Fibroblast of skin of right biceps (primary cell): ENCODE results near the gene SLC9C2.
"Not testable (repeated sequence)": the region's sequence is repeated elsewhere in the genome, so short reads cannot be mapped to it uniquely, and the experiment has no call there.

Experiments
- DNase-seq: peaks from one replicate; pipeline ENCODE4 v3.0.0-alpha.2; 2013

The SLC9C2 gene

DNA sequence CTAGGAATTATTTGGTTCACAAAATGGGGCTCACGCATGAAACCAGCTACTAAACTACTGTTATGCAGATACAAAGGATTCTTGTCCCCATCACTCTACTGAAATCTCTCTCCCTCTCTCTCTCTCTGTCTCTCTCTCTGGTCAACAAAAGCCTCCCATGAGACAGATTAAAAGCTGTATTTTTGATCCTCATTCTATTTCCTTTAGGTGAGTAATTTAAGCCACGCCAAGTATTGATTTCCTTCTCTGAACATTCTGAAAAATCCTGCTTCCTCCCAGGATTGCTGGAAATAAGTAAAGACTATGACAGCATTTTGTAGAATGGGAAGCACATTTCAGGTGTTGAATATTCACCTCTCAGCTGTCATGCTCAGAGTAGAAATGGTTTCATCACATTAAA is 82.1 kb downstream of the SLC9C2 start:
- no peak for DNase-seq

DNA sequence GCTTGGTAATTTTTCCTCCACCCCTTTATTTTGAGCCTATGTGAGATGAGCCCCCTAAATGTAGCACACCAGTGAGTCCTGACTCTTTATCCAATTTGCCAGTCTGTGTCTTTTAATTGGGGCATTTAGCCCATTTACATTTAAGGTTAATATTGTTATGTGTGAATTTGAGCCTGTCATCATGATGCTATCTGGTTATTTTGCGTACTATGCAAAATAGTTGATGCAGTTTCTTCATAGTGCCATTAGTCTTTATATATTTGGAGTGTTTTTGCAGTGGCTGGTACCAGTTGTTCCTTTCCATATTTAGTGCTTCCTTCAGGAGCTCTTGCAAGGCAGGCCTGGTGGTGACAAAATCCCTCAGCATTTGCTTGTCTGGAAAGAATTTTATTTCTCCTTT is 88.4 kb downstream of the SLC9C2 start:
- not testable (repeated sequence) for DNase-seq

GRCh38 chr1:173509797-173510196 is 93.1 kb downstream of the SLC9C2 start:
- no peak for DNase-seq

DNA sequence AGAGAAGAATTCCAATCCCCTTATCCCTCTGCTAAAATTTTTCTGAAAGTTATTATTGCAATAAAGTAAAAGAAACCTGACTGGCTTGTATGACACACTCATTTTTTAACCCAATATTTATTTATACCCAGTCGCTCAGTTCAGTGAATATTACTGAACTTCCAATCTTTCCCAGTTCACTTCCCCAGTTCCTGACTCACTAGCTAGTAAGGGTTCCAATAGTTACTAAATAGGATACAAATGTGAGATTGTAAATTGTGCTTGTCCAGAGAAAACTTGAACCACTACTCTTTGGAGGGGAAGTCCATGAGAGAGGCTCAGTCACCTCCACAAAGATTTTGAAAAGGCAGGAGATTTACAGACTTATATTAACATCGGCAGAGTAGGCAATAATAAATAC is 94.3 kb downstream of the SLC9C2 start:
- DNase-seq: no peak

DNA sequence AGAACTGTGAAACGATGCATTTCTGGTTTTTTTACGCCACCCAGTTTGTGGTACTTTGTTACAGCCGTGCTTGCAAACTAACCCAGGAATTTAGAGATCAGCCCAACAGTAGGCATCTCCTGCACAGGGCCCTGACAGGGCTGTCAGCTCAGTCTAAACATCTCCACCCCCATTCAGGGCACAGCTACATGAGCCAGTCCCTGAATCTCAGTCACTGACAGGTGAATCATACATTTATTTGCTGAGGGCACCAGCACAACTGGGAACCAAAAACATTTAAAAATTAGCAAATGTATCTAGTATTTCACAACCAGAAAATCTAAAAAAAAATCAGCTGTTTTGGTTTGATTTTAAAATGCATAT is 95.0 kb downstream of the SLC9C2 start:
- no peak for DNase-seq

DNA sequence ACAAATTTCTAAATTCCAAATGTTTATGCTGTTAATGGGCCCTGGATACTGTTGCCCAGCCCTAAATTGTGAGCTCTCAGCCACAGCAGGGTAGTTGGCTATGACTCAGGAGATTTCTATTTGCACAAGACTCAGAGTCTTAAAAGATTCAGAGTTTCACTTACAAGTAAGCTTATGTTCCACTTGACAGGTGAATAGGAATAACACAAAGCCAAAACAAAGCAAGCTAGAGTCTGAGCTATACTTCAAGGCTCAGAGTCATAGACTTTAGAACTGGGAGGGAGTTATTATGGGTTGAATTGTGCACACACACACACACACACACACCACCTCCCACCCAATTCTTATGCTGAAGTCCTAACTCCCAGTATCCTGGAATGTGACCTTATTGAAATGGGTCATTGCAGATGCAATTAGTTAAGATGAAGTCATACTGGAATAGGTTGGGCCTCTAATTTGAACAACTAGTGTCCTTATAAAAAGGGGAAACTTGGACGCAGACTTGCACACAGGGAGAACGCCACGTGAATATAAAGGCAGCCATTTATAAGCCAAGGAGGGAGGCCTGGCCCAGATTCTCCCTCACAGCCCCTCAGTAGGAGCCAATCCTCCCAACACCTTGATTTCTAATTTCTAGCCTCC is 95.5 kb downstream of the SLC9C2 start:
- DNase-seq: peak; percentile 27

GRCh38 chr1:173506437-173506836 is 96.4 kb downstream of the SLC9C2 start:
- DNase-seq: no peak

GRCh38 chr1:173505391-173505790 is 97.5 kb downstream of the SLC9C2 start:
- DNase-seq: no peak

GRCh38 chr1:173504268-173504667 is 98.6 kb downstream of the SLC9C2 start:
- DNase-seq: no peak

DNA sequence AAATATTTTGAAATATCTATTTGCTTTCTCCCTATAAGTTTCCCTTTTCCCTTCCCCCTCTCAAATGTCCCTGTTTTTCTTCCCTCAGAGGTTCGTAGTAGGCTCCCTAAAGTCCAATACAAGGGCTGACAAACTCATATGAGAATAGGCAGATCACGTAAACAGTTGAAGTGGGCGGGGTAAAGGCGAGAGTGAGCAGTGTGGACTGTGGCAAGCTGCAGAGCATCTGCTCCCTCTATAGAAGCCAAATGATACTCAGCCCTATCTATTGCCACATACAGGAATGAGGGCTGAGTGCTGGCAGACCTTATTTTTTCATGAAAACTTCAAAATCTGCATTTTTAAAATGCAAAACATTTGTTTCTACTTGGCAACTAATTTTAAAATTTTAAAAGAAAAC is 99.5 kb downstream of the SLC9C2 start:
- peak; percentile 9 for DNase-seq

DNA sequence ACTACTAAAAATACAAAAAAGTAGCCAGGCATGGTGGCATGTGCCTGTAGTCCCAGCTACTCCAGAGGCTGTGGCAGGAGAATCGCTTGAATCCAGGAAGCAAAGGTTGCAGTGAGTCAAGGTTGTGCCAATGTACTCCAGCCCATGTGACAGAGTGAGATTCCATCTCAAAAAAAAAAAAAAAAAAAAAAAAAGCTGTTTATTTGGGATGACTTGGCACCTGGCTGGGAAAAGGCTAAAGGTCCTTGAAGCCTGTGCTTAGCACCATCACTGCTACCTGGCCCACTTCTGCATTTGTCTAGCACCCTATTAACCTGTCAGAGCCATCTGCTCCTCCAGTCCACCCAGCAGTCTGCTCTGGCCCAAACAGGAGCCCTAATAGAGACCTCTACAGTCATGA is 100.8 kb downstream of the SLC9C2 start:
- no peak for DNase-seq

DNA sequence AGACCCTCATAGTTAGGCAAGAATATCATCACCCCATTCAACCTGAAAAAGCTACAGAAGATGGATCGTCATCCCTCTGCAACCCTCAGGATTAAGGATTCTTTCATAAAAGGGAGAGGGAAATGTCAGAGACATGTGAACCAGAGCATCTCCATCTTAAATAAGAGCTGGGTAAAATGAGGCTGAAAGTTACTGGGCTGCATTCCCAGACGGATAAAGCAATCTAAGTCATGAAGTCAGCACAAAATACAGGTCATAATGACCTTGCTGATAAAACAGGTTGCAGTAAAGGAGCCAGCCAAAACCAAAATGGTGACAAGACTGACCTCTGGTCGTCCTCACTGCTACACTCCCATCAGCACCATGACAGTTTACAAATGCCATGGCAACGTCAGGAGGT is 103.1 kb downstream of the SLC9C2 start:
- DNase-seq: no peak

DNA sequence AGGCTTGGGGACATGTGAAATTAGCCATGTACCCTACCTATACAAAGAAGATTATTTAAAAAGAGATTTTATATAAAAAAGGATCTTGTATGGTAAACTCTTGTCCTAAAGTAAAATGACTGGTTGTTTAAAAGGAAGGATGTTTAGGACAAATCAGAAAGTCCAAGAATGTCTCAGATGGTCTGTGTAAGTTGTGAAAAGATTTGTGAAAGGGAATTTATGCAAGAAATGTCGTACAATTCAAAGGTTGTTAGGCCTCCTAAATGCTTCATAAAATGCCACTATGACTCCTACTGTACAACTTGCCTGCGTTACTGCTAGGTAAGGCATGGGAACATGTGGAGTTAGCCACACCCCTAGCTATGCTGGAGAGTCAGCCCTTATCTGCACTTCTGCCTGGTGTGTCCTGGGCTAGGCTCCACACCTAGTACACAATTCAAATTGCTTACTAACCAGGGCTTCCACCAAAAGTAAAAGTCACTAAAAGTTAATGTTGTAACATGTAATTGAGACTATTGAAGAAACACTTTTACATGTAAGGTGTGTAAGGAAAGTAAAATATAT is 106.0 kb downstream of the SLC9C2 start:
- no peak for DNase-seq

GRCh38 chr1:173495609-173496267 is 107.1 kb downstream of the SLC9C2 start:
- DNase-seq: no peak

GRCh38 chr1:173493125-173493524 is 109.7 kb downstream of the SLC9C2 start:
- DNase-seq: not testable (repeated sequence)

GRCh38 chr1:173491508-173491907 is 111.4 kb downstream of the SLC9C2 start:
- no peak for DNase-seq

DNA sequence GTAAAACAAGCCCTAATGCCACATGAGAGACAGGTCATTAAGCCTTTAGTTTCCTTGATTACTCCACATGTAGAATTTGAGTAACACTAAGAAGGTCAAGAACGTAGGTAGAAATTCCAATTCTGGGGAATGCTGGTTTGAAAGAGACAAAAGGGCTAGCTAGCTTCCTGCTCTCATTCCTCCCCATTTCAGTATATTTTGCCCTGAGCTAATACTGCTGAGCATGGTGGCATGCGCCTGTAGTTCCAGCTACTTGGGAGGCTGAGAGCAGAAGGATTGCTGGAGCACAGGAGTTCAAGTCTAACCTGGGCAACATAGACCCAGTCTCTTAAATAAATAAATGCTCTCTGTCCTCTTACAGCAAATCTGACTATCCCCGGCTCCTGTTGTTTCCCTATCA is 112.9 kb downstream of the SLC9C2 start:
- no peak for DNase-seq

DNA sequence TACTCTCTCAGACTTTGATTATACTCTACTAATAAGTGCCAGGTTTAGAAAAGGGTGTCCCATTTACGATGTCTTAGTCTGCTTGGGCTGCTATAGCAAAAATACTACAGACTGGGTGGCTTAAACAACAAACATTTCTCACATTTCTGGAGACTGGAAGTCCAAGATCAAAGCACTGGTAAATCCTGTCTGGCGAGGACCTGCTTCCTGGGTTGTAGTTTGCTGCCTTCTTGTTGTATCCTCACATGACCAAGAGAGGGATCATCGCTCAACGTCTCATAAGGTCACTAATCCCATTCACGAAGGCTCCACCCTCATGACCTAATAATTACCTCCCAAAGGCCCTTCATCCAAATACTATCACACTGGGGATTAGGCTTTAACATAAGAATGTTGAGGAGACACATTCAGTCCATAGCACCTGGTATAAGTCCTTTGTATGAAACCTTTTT is 113.7 kb downstream of the SLC9C2 start:
- DNase-seq: peak; percentile 3

- DNase-seq: no peak
Measured at GRCh38 chr1:173488001-173488400, 114.9 kb downstream of the SLC9C2 start.

DNA sequence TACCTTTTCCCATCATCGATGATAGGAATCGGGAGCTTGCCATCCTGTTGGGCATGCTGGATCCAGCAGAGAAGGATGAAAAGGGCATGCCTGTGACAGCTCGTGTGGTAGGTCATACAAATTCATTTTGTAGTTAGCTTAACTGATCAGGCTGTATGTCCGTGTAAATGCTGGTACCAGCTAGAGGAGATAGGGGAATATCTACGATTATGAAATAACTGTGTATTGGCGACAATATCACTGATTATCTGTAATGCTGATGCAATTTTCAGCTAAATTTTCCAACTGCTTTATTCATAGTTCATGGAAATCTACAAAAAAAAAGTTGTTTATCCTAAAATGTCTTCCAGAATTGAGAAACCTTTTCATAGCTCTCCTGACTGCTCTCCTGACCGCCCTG is 117.5 kb downstream of the SLC9C2 start:
- DNase-seq: no peak

GRCh38 chr1:173484276-173484675 is 118.6 kb downstream of the SLC9C2 start:
- no peak for DNase-seq

GRCh38 chr1:173482683-173483082 is 120.2 kb downstream of the SLC9C2 start:
- DNase-seq: no peak

DNA sequence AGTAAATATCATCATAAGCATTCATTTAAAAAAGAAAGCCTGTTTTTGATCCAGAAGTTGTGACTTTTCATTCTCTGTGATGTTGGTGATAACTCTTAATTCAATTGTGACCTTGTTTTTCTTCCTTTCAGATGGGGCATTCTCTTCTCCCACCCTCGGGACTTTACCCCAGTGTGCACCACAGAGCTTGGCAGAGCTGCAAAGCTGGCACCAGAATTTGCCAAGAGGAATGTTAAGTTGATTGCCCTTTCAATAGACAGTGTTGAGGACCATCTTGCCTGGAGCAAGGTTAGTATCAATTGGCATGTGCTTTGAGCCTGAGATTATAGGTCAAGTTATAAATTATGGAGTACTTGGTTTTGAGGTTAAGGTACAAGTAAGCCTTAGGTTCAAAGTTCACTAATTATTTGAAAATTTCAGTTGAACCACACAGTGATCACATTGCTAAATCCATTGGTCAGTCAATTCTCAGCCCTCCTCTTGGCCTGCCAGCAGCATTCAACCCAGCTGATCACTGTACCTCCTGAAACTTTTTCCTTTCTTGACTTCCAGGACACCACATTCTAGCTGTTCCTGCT is 121.6 kb downstream of the SLC9C2 start:
- DNase-seq: no peak

DNA sequence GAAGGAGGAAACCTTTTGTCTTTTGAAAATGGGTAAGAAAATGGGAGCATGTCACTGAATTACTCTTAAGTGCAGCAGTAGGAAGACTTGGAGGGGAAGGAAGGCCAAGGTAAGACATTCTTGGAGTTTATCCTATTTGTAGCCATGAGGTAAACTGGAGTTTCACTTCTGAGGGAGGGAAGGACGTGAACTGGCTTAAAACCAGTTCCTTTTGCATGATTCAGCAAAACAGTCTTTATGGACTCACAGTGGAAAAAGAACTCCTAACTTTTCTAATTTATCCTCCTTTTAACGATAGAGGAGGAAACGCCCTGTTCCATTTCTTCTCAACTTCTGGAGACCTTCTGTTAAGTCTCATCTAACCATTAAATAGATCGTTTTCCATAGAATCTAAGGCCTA is 123.2 kb downstream of the SLC9C2 start:
- peak; percentile 3 for DNase-seq
